ENCODE data around the gene OR52H1. TPM values are rescaled to one million over a fixed set of nuclear protein-coding genes. Genes with fewer than 3 reads are reported as not detected.

Gene OR52H1
- total and polyA plus RNA-seq, 2 of the 8 experiments (the other 6 are each of a cell fraction or from before 2014, with no cell fraction given): 0.09 TPM; not detected in 1

DNA sequence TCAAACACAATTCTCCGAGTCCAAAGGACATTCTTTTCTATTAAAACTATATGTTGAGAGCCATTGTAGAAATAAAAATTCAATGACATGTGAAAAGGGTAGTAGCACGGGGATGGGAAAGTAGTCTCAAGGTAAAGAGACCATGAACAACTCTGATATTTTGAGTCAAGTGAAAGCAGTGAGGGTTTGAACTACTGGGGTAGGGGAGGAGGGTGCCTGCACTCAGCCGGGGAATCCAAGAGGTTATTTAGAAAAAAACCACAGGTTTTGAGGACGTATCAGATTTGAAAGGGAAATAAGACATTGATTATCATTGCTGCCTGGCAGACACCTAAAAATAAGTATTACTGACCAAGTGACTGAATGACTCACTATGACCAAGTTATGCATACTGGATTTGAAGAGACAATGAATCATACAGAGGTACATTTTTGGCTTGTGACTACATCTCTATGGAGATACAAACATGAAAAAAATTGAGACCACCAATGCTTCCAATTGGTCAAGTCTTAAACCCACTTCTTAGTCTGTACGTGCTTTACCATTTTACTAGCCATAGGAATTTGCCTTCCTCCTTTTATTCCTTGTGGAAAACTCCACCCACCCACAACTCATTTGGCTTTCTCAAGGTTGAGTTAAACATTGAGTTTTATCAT, 2.2 kb upstream of the OR52H1 start:
- H2BK120ac ChIP-seq (replicated peaks; ENCODE audit: low read depth, low read length): no peak overlapping the region
- POLR2A ChIA-PET (ENCODE audit: partially characterized antibody): no interaction called here
- no peak for FAIRE-seq
- H3K4me3 ChIP-seq (ENCODE audit: extremely low read depth in 1 of 4, insufficient read depth in 2 of 4, low read depth in 3 of 4, low read length in 4 of 4): no peak overlapping the region
- no peaks in the 10 kb centered on the region for H3K9me3 ChIP-seq (ENCODE audit: insufficient read depth in 2 of 2, low read depth in 1 of 2, low read length in 1 of 2)
- H3K36me3 ChIP-seq (ENCODE audit: control insufficient read depth in 2 of 4, insufficient read depth in 4 of 4, low read length in 3 of 4): no peaks in the 10 kb centered on the region
- no peak overlapping the region for H3K4ac ChIP-seq (replicated peaks; ENCODE audit: insufficient read length, low read depth, low read length)
- CTCF ChIA-PET (ENCODE audit: partially characterized antibody): no interaction called here
- no peak overlapping the region for H3K27ac ChIP-seq (ENCODE audit: low read depth, low read length)
- no peak overlapping the region for H4K91ac ChIP-seq (replicated peaks; ENCODE audit: insufficient read length, low read length)
- TF ChIP-seq SP2 (IDR thresholded peaks at IDR 0.05; ENCODE audit: low read length) (no peak), EP300 (IDR thresholded peaks at IDR 0.05; ENCODE audit: borderline replicate concordance in 1 of 2, low read depth in 2 of 2, low read length in 2 of 2) (no peak), SRF (IDR thresholded peaks at IDR 0.05; ENCODE audit: low read depth, low read length) (no peak), RAD21 (IDR thresholded peaks at IDR 0.05 in 1 of 2, conservative IDR thresholded peaks at IDR 0.05 in 1 of 2; ENCODE audit: low read depth in 2 of 2, low read length in 2 of 2) (no peak), ASH2L (IDR thresholded peaks at IDR 0.05; ENCODE audit: low read length) (no peak), CBX5 (IDR thresholded peaks at IDR 0.05; ENCODE audit: low read depth, low read length) (no peak), CTBP2 (IDR thresholded peaks at IDR 0.05; ENCODE audit: borderline replicate concordance, insufficient read depth, insufficient read length, low read length) (no peak), SIRT6 (IDR thresholded peaks at IDR 0.05; ENCODE audit: low read length) (no peak), RNF2 (IDR thresholded peaks at IDR 0.05; ENCODE audit: borderline replicate concordance, low read depth, low read length, missing control alignments, poor library complexity, severe bottlenecking) (no peak)
- TF ChIP-seq, protein P1, sequence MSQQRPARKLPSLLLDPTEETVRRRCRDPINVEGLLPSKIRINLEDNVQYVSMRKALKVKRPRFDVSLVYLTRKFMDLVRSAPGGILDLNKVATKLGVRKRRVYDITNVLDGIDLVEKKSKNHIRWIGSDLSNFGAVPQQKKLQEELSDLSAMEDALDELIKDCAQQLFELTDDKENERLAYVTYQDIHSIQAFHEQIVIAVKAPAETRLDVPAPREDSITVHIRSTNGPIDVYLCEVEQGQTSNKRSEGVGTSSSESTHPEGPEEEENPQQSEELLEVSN (IDR thresholded peaks at IDR 0.05): no peak
- H2BK20ac ChIP-seq (ENCODE audit: low read length): no peak overlapping the region
- H2AK5ac ChIP-seq (ENCODE audit: low read depth, low read length): no peak overlapping the region
- H3K4me1 ChIP-seq (replicated peaks in 1 of 4; ENCODE audit: control insufficient read depth in 3 of 4, insufficient read depth in 4 of 4, low read length in 3 of 4): no peaks in the 10 kb centered on the region
- H3K9ac ChIP-seq (replicated peaks in 1 of 4; ENCODE audit: extremely low read depth in 1 of 4, low read depth in 3 of 4, low read length in 3 of 4): no peak overlapping the region
- WGBS, 2 experiments (ENCODE audit: extremely low coverage in 1 of 2, insufficient coverage in 1 of 2, insufficient read length in 1 of 2, insufficient replicate concordance in 2 of 2, low coverage in 1 of 2, low lambda C conversion rate in 2 of 2, missing lambda C conversion rate in 1 of 2): 89% methylated on average over 5 of the region's 5 CpGs; no CpG with 5 or more reads in 1 of the 2 experiments
- H4K8ac ChIP-seq (ENCODE audit: extremely low read depth, insufficient read depth, low read length): no peak overlapping the region
- no peaks in the 10 kb centered on the region for H3K23me2 ChIP-seq (ENCODE audit: low read depth, low read length)
- no peak overlapping the region for H2AFZ ChIP-seq (ENCODE audit: low read length)
- H3K56ac ChIP-seq (replicated peaks; ENCODE audit: insufficient read length, low read depth, low read length): no peak overlapping the region
- no peak overlapping the region for H2BK5ac ChIP-seq (ENCODE audit: low read depth, low read length)
- H3K4me2 ChIP-seq (ENCODE audit: insufficient read depth in 1 of 2, low read depth in 2 of 2, low read length in 2 of 2): no peak overlapping the region
- no peaks in the 10 kb centered on the region for H4K20me1 ChIP-seq (replicated peaks in 1 of 2; ENCODE audit: control insufficient read depth in 1 of 2, insufficient read depth in 2 of 2, low read length in 2 of 2)
- H3K23ac ChIP-seq (ENCODE audit: insufficient read length): no peak overlapping the region
- no peak overlapping the region for H3K18ac ChIP-seq (ENCODE audit: extremely low read depth, low read length)
- H4K5ac ChIP-seq (ENCODE audit: insufficient read length, low read depth, low read length): no peak overlapping the region
- H2BK15ac ChIP-seq (ENCODE audit: low read length): no peak overlapping the region
- DNase-seq (ENCODE audit: low read depth in 1 of 2, low spot score in 2 of 2): no peak
- H3K79me2 ChIP-seq (ENCODE audit: control insufficient read depth in 1 of 2, insufficient read depth in 2 of 2, low read length in 2 of 2): no peaks in the 10 kb centered on the region
- H3K27me3 ChIP-seq (replicated peaks in 1 of 4; ENCODE audit: control insufficient read depth in 3 of 4, extremely low read depth in 1 of 4, insufficient read depth in 3 of 4, low read length in 3 of 4): no peaks in the 10 kb centered on the region
- H3K79me1 ChIP-seq (ENCODE audit: low read depth, low read length): no peaks in the 10 kb centered on the region
- no peak overlapping the region for H2BK12ac ChIP-seq (ENCODE audit: low read depth, low read length)
- H3K14ac ChIP-seq (ENCODE audit: insufficient read length): no peak overlapping the region

All from H1 (cell line).